Breast epithelium (tissue), 3 donors: ENCODE results near the gene DIS3L.
A peak's percentile ranks its signal among the peaks of the same experiment; 100 is the strongest.

Source experiments
- POLR2AphosphoS5 ChIP-seq, 3 donors: sonication (generic); formaldehyde crosslinking; IDR thresholded peaks; one replicate each; pipeline ENCODE4 v1.6.1; 2017; ENCODE audit warnings: antibody characterized with exemption in 3 of 3
- TF ChIP-seq, protein P1 (sequence below), 3 donors: fragments of 450-650 bp; IDR thresholded peaks; one replicate each; pipeline ENCODE4 v1.5.1; 2016 to 2017; ENCODE audit warnings: antibody characterized with exemption in 3 of 3, mild to moderate bottlenecking in 3 of 3, moderate library complexity in 3 of 3

GRCh38 chr15:66251790-66252684, 41.3 kb upstream of the DIS3L start:
- TF ChIP-seq, protein P1, sequence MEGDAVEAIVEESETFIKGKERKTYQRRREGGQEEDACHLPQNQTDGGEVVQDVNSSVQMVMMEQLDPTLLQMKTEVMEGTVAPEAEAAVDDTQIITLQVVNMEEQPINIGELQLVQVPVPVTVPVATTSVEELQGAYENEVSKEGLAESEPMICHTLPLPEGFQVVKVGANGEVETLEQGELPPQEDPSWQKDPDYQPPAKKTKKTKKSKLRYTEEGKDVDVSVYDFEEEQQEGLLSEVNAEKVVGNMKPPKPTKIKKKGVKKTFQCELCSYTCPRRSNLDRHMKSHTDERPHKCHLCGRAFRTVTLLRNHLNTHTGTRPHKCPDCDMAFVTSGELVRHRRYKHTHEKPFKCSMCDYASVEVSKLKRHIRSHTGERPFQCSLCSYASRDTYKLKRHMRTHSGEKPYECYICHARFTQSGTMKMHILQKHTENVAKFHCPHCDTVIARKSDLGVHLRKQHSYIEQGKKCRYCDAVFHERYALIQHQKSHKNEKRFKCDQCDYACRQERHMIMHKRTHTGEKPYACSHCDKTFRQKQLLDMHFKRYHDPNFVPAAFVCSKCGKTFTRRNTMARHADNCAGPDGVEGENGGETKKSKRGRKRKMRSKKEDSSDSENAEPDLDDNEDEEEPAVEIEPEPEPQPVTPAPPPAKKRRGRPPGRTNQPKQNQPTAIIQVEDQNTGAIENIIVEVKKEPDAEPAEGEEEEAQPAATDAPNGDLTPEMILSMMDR (IDR thresholded peaks at IDR 0.05) = peak in 2 of 3 donors; percentile 39 to 58
- TF ChIP-seq POLR2AphosphoS5 (IDR thresholded peaks at IDR 0.05) = no peak
